Measurements from ENCODE around the gene FBLN5.
"Not testable (repeated sequence)": the region's sequence is repeated elsewhere in the genome, so short reads cannot be mapped to it uniquely, and the experiment has no call there.

The FBLN5 gene

GRCh38 chr14:91872011-91872501 is 75.4 kb downstream of the FBLN5 start:
- H3K27me3 ChIP-seq (ENCODE audit: insufficient read depth, low read length) = no peaks in the 10 kb centered on the region
- H3K27ac ChIP-seq (ENCODE audit: low read depth, low read length, poor library complexity, severe bottlenecking) = peak overlapping the region; percentile 99
- no peaks in the 10 kb centered on the region for H3K9me2 ChIP-seq (ENCODE audit: low read depth, low read length)
- peak overlapping the region; percentile 61 for H3K4me3 ChIP-seq (ENCODE audit: low read depth, low read length, poor library complexity, severe bottlenecking)
- peak overlapping the region; percentile 81 for H3K4me2 ChIP-seq (ENCODE audit: low read length)
- no peaks in the 10 kb centered on the region for H4K20me1 ChIP-seq (ENCODE audit: insufficient read depth, low read length)
- H2AFZ ChIP-seq (ENCODE audit: low read length) = no peak overlapping the region
- H3K36me3 ChIP-seq (ENCODE audit: insufficient read depth, low read length) = no peaks in the 10 kb centered on the region
- H3K79me2 ChIP-seq (ENCODE audit: insufficient read depth, low read length) = no peaks in the 10 kb centered on the region
- H3F3A ChIP-seq (ENCODE audit: insufficient read depth, low read length) = no peaks in the 10 kb centered on the region
- peaks cover 93% of the 10 kb centered on the region for H3K4me1 ChIP-seq (ENCODE audit: insufficient read depth, low read length, severe bottlenecking)
- peak overlapping the region; percentile 82 for H3K9ac ChIP-seq (ENCODE audit: low read length)
- no peaks in the 10 kb centered on the region for H3K9me3 ChIP-seq (ENCODE audit: low read length)
- TF ChIP-seq EZH2 (IDR thresholded peaks at IDR 0.05; ENCODE audit: borderline replicate concordance, low read length) (no peak), CTCF (IDR thresholded peaks at IDR 0.05; ENCODE audit: low read length) (no peak)

DNA sequence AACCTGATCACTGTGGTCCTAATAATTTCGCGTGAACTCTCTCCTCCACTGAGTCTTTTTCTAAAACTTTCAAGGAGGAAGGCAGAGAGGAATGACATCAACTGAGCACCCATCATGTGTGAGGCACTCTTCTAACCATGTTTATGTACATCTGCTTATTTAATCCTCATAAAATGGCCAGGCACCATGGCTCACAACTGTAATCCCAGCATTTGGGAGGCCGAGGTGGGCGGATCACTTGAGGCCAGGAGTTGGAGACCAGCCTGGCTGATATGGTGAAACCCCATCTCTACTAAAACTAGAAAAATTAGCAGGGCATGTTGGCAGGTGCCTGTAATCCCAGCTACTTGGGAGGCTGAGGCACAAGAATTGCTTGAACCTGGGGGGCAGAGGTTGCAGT is 76.1 kb downstream of the FBLN5 start:
- not testable (repeated sequence) for H3K79me2 ChIP-seq (ENCODE audit: insufficient read depth, low read length); H3K27me3 ChIP-seq (ENCODE audit: insufficient read depth, low read length); H2AFZ ChIP-seq (ENCODE audit: low read length); H3K9me3 ChIP-seq (ENCODE audit: low read length); H3F3A ChIP-seq (ENCODE audit: insufficient read depth, low read length); H3K36me3 ChIP-seq (ENCODE audit: insufficient read depth, low read length); H3K4me3 ChIP-seq (ENCODE audit: low read depth, low read length, poor library complexity, severe bottlenecking); H4K20me1 ChIP-seq (ENCODE audit: insufficient read depth, low read length); H3K9me2 ChIP-seq (ENCODE audit: low read depth, low read length)
- H3K9ac ChIP-seq (ENCODE audit: low read length) = peak overlapping the region; percentile 82; the same call in 1 of the 2 replicates
- peak overlapping the region; percentile 81; the same call in 1 of the 2 replicates for H3K4me2 ChIP-seq (ENCODE audit: low read length)
- H3K4me1 ChIP-seq (ENCODE audit: insufficient read depth, low read length, severe bottlenecking) = peaks cover 93% of the 10 kb centered on the region
- peak overlapping the region; percentile 99 for H3K27ac ChIP-seq (ENCODE audit: low read depth, low read length, poor library complexity, severe bottlenecking)

DNA sequence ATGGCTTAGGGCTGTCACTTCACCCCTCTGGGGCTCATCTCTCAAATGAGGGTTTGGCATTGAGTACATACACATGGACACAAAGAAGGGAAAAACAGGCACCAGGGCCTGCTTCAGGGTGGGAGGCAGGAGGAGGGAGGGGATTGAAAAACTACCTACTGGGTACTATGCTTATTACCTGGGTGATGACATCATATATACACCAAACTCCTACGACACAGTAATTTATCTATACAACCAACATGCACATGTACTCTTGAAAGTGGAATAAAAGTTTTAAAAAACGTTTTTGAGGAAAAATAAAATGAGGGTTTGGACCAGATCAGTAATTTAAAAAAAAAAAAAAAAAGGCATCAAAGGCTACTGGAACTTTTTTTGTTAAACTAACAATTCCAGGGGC is 76.6 kb downstream of the FBLN5 start:
- TF ChIP-seq EZH2 (IDR thresholded peaks at IDR 0.05; ENCODE audit: borderline replicate concordance, low read length) (no peak), CTCF (IDR thresholded peaks at IDR 0.05; ENCODE audit: low read length) (no peak)
- H3K79me2 ChIP-seq (ENCODE audit: insufficient read depth, low read length) = no peaks in the 10 kb centered on the region
- H4K20me1 ChIP-seq (ENCODE audit: insufficient read depth, low read length) = no peaks in the 10 kb centered on the region
- no peaks in the 10 kb centered on the region for H3K36me3 ChIP-seq (ENCODE audit: insufficient read depth, low read length)
- peak overlapping the region; percentile 42; the same call in 1 of the 2 replicates for H3K4me2 ChIP-seq (ENCODE audit: low read length)
- peaks cover 93% of the 10 kb centered on the region for H3K4me1 ChIP-seq (ENCODE audit: insufficient read depth, low read length, severe bottlenecking)
- no peak overlapping the region for H3K4me3 ChIP-seq (ENCODE audit: low read depth, low read length, poor library complexity, severe bottlenecking)
- H3K9me2 ChIP-seq (ENCODE audit: low read depth, low read length) = no peaks in the 10 kb centered on the region
- no peaks in the 10 kb centered on the region for H3K9me3 ChIP-seq (ENCODE audit: low read length)
- H3K27ac ChIP-seq (ENCODE audit: low read depth, low read length, poor library complexity, severe bottlenecking) = peak overlapping the region; percentile 99
- peak overlapping the region; percentile 13; the same call in 1 of the 2 replicates for H3K9ac ChIP-seq (ENCODE audit: low read length)
- H2AFZ ChIP-seq (ENCODE audit: low read length) = no peak overlapping the region
- no peaks in the 10 kb centered on the region for H3K27me3 ChIP-seq (ENCODE audit: insufficient read depth, low read length)
- no peaks in the 10 kb centered on the region for H3F3A ChIP-seq (ENCODE audit: insufficient read depth, low read length)

GRCh38 chr14:91870001-91870400 is 77.5 kb downstream of the FBLN5 start:
- Histone ChIP-seq H3K27ac (ENCODE audit: low read depth, low read length, poor library complexity, severe bottlenecking) (peak overlapping the region; percentile 99), H3K4me1 (ENCODE audit: insufficient read depth, low read length, severe bottlenecking) (peaks cover 91% of the 10 kb centered on the region), H3K79me2 (ENCODE audit: insufficient read depth, low read length) (no peaks in the 10 kb centered on the region), H4K20me1 (ENCODE audit: insufficient read depth, low read length) (no peaks in the 10 kb centered on the region), H3K9me3 (ENCODE audit: low read length) (no peaks in the 10 kb centered on the region), H3F3A (ENCODE audit: insufficient read depth, low read length) (no peaks in the 10 kb centered on the region), H3K9me2 (ENCODE audit: low read depth, low read length) (no peaks in the 10 kb centered on the region), H3K36me3 (ENCODE audit: insufficient read depth, low read length) (no peaks in the 10 kb centered on the region), H2AFZ (ENCODE audit: low read length) (no peak overlapping the region), H3K27me3 (ENCODE audit: insufficient read depth, low read length) (no peaks in the 10 kb centered on the region), H3K9ac (ENCODE audit: low read length) (peak overlapping the region; percentile 13; the same call in 1 of the 2 replicates), H3K4me3 (ENCODE audit: low read depth, low read length, poor library complexity, severe bottlenecking) (peak overlapping the region; percentile 24), H3K4me2 (ENCODE audit: low read length) (peak overlapping the region; percentile 42)
- TF ChIP-seq EZH2 (IDR thresholded peaks at IDR 0.05; ENCODE audit: borderline replicate concordance, low read length) (no peak), CTCF (IDR thresholded peaks at IDR 0.05; ENCODE audit: low read length) (no peak)

Measured in OCI-LY1 (cell line).